H1 (cell line): ENCODE data around the gene GNB1. TPM values are rescaled to one million over a fixed set of nuclear protein-coding genes. Genes with fewer than 3 reads are reported as not detected.

Source experiments
- CTCF ChIA-PET: fragments of 300-600 bp; sonication (Branson Sonifier 250); formaldehyde crosslinking; loops from one replicate; lab custom pipeline; 2021; ENCODE audit not compliant: partially characterized antibody; lab: Charles Lee
- POLR2A ChIA-PET: fragments of 300-600 bp; sonication (Branson Sonifier 250); formaldehyde crosslinking; loops from one replicate; lab custom pipeline; 2021; ENCODE audit warnings: inconsistent platforms; ENCODE audit not compliant: partially characterized antibody; lab: Charles Lee
- DNase-seq, 2 experiments: peaks; one replicate each; pipeline versions ENCODE4 v3.0.0 to v3.0.0-alpha.2; 2010 to 2022; ENCODE audit warnings: low spot score in 2 of 2, low read depth in 1 of 2, mixed read lengths in 1 of 2
- FAIRE-seq: peaks from 2 replicates; lab custom pipeline; 2011; peaks lifted over from hg19 to GRCh38; lab: Jason Lieb, UNC
- H2AFZ ChIP-seq: 2 replicates; pipeline ENCODE4 v1.8.1; 2012; ENCODE audit warnings: low read length, inconsistent platforms
- H2AK5ac ChIP-seq: 2 replicates; pipeline ENCODE4 v1.6.1; 2013; ENCODE audit warnings: low read depth, low read length
- H2BK120ac ChIP-seq: replicated peaks from 2 replicates; pipeline ENCODE3; 2013; ENCODE audit warnings: low read depth, low read length, inconsistent platforms
- H2BK12ac ChIP-seq: 2 replicates; pipeline ENCODE4 v1.6.1; 2013; ENCODE audit warnings: low read depth, low read length
- H2BK15ac ChIP-seq: 2 replicates; pipeline ENCODE4 v1.6.1; 2013; ENCODE audit warnings: low read length
- H2BK20ac ChIP-seq: 2 replicates; pipeline ENCODE4 v1.6.1; 2013; ENCODE audit warnings: low read length
- H2BK5ac ChIP-seq: 2 replicates; pipeline ENCODE4 v1.6.1; 2013; ENCODE audit warnings: low read depth, low read length
- H3K14ac ChIP-seq: 2 replicates; pipeline ENCODE4 v1.6.1; 2013; ENCODE audit warnings: inconsistent platforms; ENCODE audit not compliant: insufficient read length
- H3K18ac ChIP-seq: 2 replicates; pipeline ENCODE4 v1.6.1; 2013; ENCODE audit warnings: low read length; ENCODE audit errors: extremely low read depth
- H3K23ac ChIP-seq: 2 replicates; pipeline ENCODE4 v1.6.1; 2013; ENCODE audit warnings: inconsistent platforms; ENCODE audit not compliant: insufficient read length
- H3K23me2 ChIP-seq: 2 replicates; pipeline ENCODE4 v1.6.1; 2013; ENCODE audit warnings: low read depth, low read length
- H3K27ac ChIP-seq: 2 replicates; pipeline ENCODE4 v1.6.1; 2011; ENCODE audit warnings: low read depth, low read length, inconsistent platforms
- H3K27me3 ChIP-seq, 4 experiments: replicated peaks in 1 of 4; 1 replicate in 1 of 4; 2 replicates in 3 of 4; pipeline versions ENCODE4 v1.6.1 to v1.8.1; 2011 to 2013; ENCODE audit warnings: low read length in 3 of 4, mild to moderate bottlenecking in 3 of 4, inconsistent platforms in 2 of 4, mixed read lengths in 2 of 4, moderate library complexity in 1 of 4; ENCODE audit not compliant: control insufficient read depth in 3 of 4, insufficient read depth in 3 of 4; ENCODE audit errors: extremely low read depth in 1 of 4
- H3K36me3 ChIP-seq, 4 experiments: 2 replicates each; pipeline versions ENCODE4 v1.6.1 to v1.8.1; 2011 to 2013; ENCODE audit warnings: mild to moderate bottlenecking in 4 of 4, low read length in 3 of 4, moderate library complexity in 2 of 4, control low read depth in 1 of 4, inconsistent platforms in 1 of 4; ENCODE audit not compliant: insufficient read depth in 4 of 4, control insufficient read depth in 2 of 4
- H3K4ac ChIP-seq: replicated peaks from 2 replicates; pipeline ENCODE3; 2013; ENCODE audit warnings: low read length, low read depth, mixed read lengths, inconsistent platforms; ENCODE audit not compliant: insufficient read length
- H3K4me1 ChIP-seq, 4 experiments: replicated peaks in 1 of 4; 1 replicate in 1 of 4; 2 replicates in 3 of 4; pipeline versions ENCODE4 v1.6.1 to v1.8.1; 2011 to 2013; ENCODE audit warnings: low read length in 3 of 4, inconsistent platforms in 2 of 4, mixed read lengths in 1 of 4; ENCODE audit not compliant: insufficient read depth in 4 of 4, control insufficient read depth in 3 of 4
- H3K4me2 ChIP-seq, 2 experiments: 2 replicates each; pipeline versions ENCODE4 v1.6.1 to v1.8.1; 2011 to 2013; ENCODE audit warnings: low read depth in 2 of 2, low read length in 2 of 2, control low read depth in 1 of 2, inconsistent platforms in 1 of 2, mild to moderate bottlenecking in 1 of 2; ENCODE audit not compliant: insufficient read depth in 1 of 2
- H3K4me3 ChIP-seq, 4 experiments: fragments of 200-600, 300-600 bp in 1 of 4; sonication (generic), shearing (Covaris generic), sonication (Bioruptor Twin) in 1 of 4; 2 replicates each; pipeline versions ENCODE4 v1.5.1 to v1.8.1; 2011 to 2016; ENCODE audit warnings: low read length in 4 of 4, low read depth in 3 of 4, control low read depth in 2 of 4, inconsistent platforms in 2 of 4, mild to moderate bottlenecking in 2 of 4, mixed read lengths in 1 of 4, moderate library complexity in 1 of 4; ENCODE audit not compliant: insufficient read depth in 2 of 4; ENCODE audit errors: extremely low read depth in 1 of 4
- H3K56ac ChIP-seq: replicated peaks from 2 replicates; pipeline ENCODE3; 2013; ENCODE audit warnings: low read depth, mild to moderate bottlenecking, mixed read lengths, low read length, inconsistent platforms; ENCODE audit not compliant: insufficient read length
- H3K79me1 ChIP-seq: 2 replicates; pipeline ENCODE4 v1.6.1; 2013; ENCODE audit warnings: low read depth, low read length, control low read depth
- H3K79me2 ChIP-seq, 2 experiments: 2 replicates each; pipeline versions ENCODE4 v1.6.1 to v1.8.1; 2012 to 2013; ENCODE audit warnings: low read length in 2 of 2, mild to moderate bottlenecking in 2 of 2, inconsistent platforms in 1 of 2; ENCODE audit not compliant: insufficient read depth in 2 of 2, control insufficient read depth in 1 of 2
- H3K9ac ChIP-seq, 4 experiments: replicated peaks in 1 of 4; 1 replicate in 1 of 4; 2 replicates in 3 of 4; pipeline versions ENCODE4 v1.6.1 to v1.8.1; 2011 to 2013; ENCODE audit warnings: low read depth in 3 of 4, low read length in 3 of 4, control low read depth in 2 of 4, mild to moderate bottlenecking in 2 of 4, moderate library complexity in 2 of 4, inconsistent platforms in 1 of 4; ENCODE audit errors: extremely low read depth in 1 of 4
- H3K9me3 ChIP-seq, 2 experiments: 2 replicates each; pipeline versions ENCODE4 v1.6.1 to v1.8.1; 2012 to 2013; ENCODE audit warnings: mild to moderate bottlenecking in 2 of 2, moderate library complexity in 2 of 2, control low read depth in 1 of 2, inconsistent platforms in 1 of 2, low read depth in 1 of 2, low read length in 1 of 2, mixed read lengths in 1 of 2; ENCODE audit not compliant: insufficient read depth in 2 of 2
- H4K20me1 ChIP-seq, 2 experiments: replicated peaks in 1 of 2; 2 replicates each; pipeline versions ENCODE3 to v1.8.1; 2011 to 2013; ENCODE audit warnings: inconsistent platforms in 2 of 2, low read length in 2 of 2, mild to moderate bottlenecking in 1 of 2; ENCODE audit not compliant: insufficient read depth in 2 of 2, control insufficient read depth in 1 of 2
- H4K5ac ChIP-seq: 2 replicates; pipeline ENCODE4 v1.6.1; 2013; ENCODE audit warnings: low read length, low read depth, mixed read lengths, inconsistent platforms; ENCODE audit not compliant: insufficient read length
- H4K8ac ChIP-seq: 2 replicates; pipeline ENCODE4 v1.8.0; 2013; ENCODE audit warnings: mild to moderate bottlenecking, moderate library complexity, low read length, inconsistent platforms; ENCODE audit not compliant: insufficient read depth; ENCODE audit errors: extremely low read depth
- H4K91ac ChIP-seq: replicated peaks from 2 replicates; pipeline ENCODE3; 2013; ENCODE audit warnings: low read length, mixed read lengths, inconsistent platforms; ENCODE audit not compliant: insufficient read length
- CHD1 ChIP-seq: IDR thresholded peaks from 2 replicates; pipeline ENCODE4 v1.6.1; 2012; ENCODE audit warnings: low read depth, low read length, improper control_type of control experiment
- CHD2 ChIP-seq: IDR thresholded peaks from 2 replicates; pipeline ENCODE4 v1.6.1; 2012; ENCODE audit warnings: low read length, improper control_type of control experiment
- CTCF ChIP-seq, 3 experiments: IDR thresholded peaks; 1 replicate in 2 of 3; 2 replicates in 1 of 3; pipeline versions ENCODE4 v1.5.1 to v1.6.1; 2011; ENCODE audit warnings: low read length in 3 of 3, mild to moderate bottlenecking in 3 of 3, inconsistent platforms in 2 of 3, low read depth in 1 of 3, moderate library complexity in 1 of 3; ENCODE audit not compliant: insufficient read depth in 1 of 3; ENCODE audit errors: control extremely low read depth in 1 of 3
- EZH2 ChIP-seq: fragments of 200-600 bp; sonication (generic); IDR thresholded peaks from 2 replicates; pipeline ENCODE4 v1.7.1; 2012; ENCODE audit warnings: low read depth, mild to moderate bottlenecking, moderate library complexity, low read length, inconsistent platforms; ENCODE audit not compliant: severe bottlenecking
- JUN ChIP-seq: IDR thresholded peaks from 2 replicates; pipeline ENCODE4 v1.6.1; 2011; ENCODE audit warnings: low read depth, mild to moderate bottlenecking, improper control_type of control experiment, low read length
- RAD21 ChIP-seq, 2 experiments: IDR thresholded peaks in 1 of 2; conservative IDR thresholded peaks in 1 of 2; 2 replicates each; pipeline ENCODE4 v1.6.1; 2011; ENCODE audit warnings: low read depth in 2 of 2, low read length in 2 of 2, improper control_type of control experiment in 1 of 2, inconsistent platforms in 1 of 2, mild to moderate bottlenecking in 1 of 2, moderate library complexity in 1 of 2
- TAF1 ChIP-seq: IDR thresholded peaks from 2 replicates; pipeline ENCODE4 v1.6.1; 2011; ENCODE audit warnings: mild to moderate bottlenecking, low read depth, low read length
- TCF12 ChIP-seq: IDR thresholded peaks from 2 replicates; pipeline ENCODE4 v1.6.1; 2011; ENCODE audit warnings: low read depth, mild to moderate bottlenecking, low read length
- YY1 ChIP-seq: IDR thresholded peaks from 2 replicates; pipeline ENCODE4 v1.6.1; 2011; ENCODE audit warnings: low read depth, mild to moderate bottlenecking, low read length
- WGBS, 2 experiments: shearing (Covaris generic) in 1 of 2; methylation state at CpG; one replicate each; pipeline versions ENCODE4 v1.1.6 to v1.1.7; 2013 to 2015; ENCODE audit warnings: low lambda C conversion rate in 2 of 2, mixed read lengths in 2 of 2, inconsistent platforms in 1 of 2, low coverage in 1 of 2, missing lambda C conversion rate in 1 of 2; ENCODE audit not compliant: insufficient replicate concordance in 2 of 2, insufficient coverage in 1 of 2, insufficient read length in 1 of 2; ENCODE audit errors: extremely low coverage in 1 of 2, missing lambda C conversion rate in 1 of 2; 5-methylcytosine and 5-hydroxymethylcytosine counted together
- polyA plus RNA-seq, 7 experiments: library from polyadenylated mRNA; depleted of rRNA in 3 of 7; stranded (reverse) in 5 of 7; unstranded in 2 of 7; fragments of >200 nt in 5 of 7; fragments of 200-250 nt in 2 of 7; gene quantifications; 1 replicate in 5 of 7; 2 replicates in 1 of 7; 4 replicates in 1 of 7; pipeline versions ENCODE4 v1.2.1 to v1.2.3, GENCODE V29; 2011 to 2013; ENCODE audit warnings: missing spikeins in 2 of 7, mixed read lengths in 2 of 7
- total RNA-seq: library from RNA; stranded (reverse); fragmentation: NEBNext Ultra II Directional; extraction: Animal tissue kit (Norgen Biotek cat#: 25700); gene quantifications from 2 replicates; pipeline ENCODE4 v1.2.1, GENCODE V29; 2021

GNB1 gene
- total and polyA plus RNA-seq, 2 of the 8 experiments (the other 6 are each of a cell fraction or from before 2014, with no cell fraction given): 343 to 382 TPM

- Histone ChIP-seq H3K27ac (no peak overlapping the region), H3K18ac (no peak overlapping the region), H4K91ac (no peak overlapping the region), H3K14ac (no peak overlapping the region), H2BK5ac (no peak overlapping the region), H3K4me1 (no peaks in the 10 kb centered on the region; a peak in 2 of 7 replicates), H2BK20ac (no peak overlapping the region), H4K5ac (no peak overlapping the region), H3K9me3 (peaks cover 0 to 15% of the 10 kb centered on the region in 2 experiments; a peak in 1 of 4 replicates), H3K56ac (no peak overlapping the region), H3K4me3 (no peak overlapping the region), H3K4me2 (no peak overlapping the region), H3K27me3 (no peaks in the 10 kb centered on the region; a peak in 1 of 7 replicates), H3K79me1 (no peaks in the 10 kb centered on the region), H3K23me2 (no peaks in the 10 kb centered on the region; the same call in 1 of the 2 replicates), H3K23ac (no peak overlapping the region), H2AFZ (no peak overlapping the region), H2BK120ac (no peak overlapping the region), H2AK5ac (no peak overlapping the region), H3K79me2 (no peaks in the 10 kb centered on the region), H3K4ac (no peak overlapping the region), H4K8ac (no peak overlapping the region; the same call in 1 of the 2 replicates), H4K20me1 (no peaks in the 10 kb centered on the region), H2BK12ac (no peak overlapping the region), H3K9ac (no peak overlapping the region), H2BK15ac (no peak overlapping the region), H3K36me3 (no peaks in the 10 kb centered on the region)
- CTCF ChIA-PET: interaction anchor here (1.0 to 3.4 kb wide), 3 partner anchors 18 to 260 kb away, joined by 3 to 21 read pairs (median 5); no protein-coding TSS in a partner anchor
- DNase-seq (no peak), FAIRE-seq (no peak)
- POLR2A ChIA-PET: interaction anchor here (0.9 kb wide), 1 partner anchor 16 kb away, joined by 3 read pairs; no protein-coding TSS in a partner anchor
- 89% methylated on average over 23 of the region's 27 CpGs; no CpG with 5 or more reads in 1 of the 2 experiments for WGBS, 2 experiments
- TF ChIP-seq EZH2 (no peak), RAD21 (IDR thresholded peaks at IDR 0.05 in 1 of 2, conservative IDR thresholded peaks at IDR 0.05 in 1 of 2; ENCODE audit: low read depth in 2 of 2, low read length in 2 of 2) (no peak), CTCF (IDR thresholded peaks at IDR 0.05; ENCODE audit: control extremely low read depth in 1 of 3, insufficient read depth in 1 of 3, low read depth in 1 of 3, low read length in 3 of 3) (no peak), CHD1 (no peak), CHD2 (no peak), TCF12 (no peak), TAF1 (no peak), YY1 (no peak), JUN (no peak)
Measured at GRCh38 chr1:1925437-1926345, 34.8 kb upstream of the GNB1 start.
